Smooth muscle cell of the coronary artery (primary cell): Measurements from ENCODE around the gene FSHR. TPM values are rescaled to one million over a fixed set of nuclear protein-coding genes. Genes with fewer than 3 reads are reported as not detected.

Source experiments
- total RNA-seq: library from RNA; depleted of rRNA; stranded (reverse); fragments of >200 nt; gene quantifications from 2 replicates; pipeline ENCODE4 v1.2.3, GENCODE V29; 2014; ENCODE audit warnings: low replicate concordance

FSHR gene
- total RNA-seq, result not detected in 2 replicates

GRCh38 chr2:49154140-49154539, at the start of gene FSHR:
TSS of gene FSHR (minus strand) at chr2:49154515. CDS start at chr2:49154417, 98 bp downstream.

